NT2/D1 (cell line): ENCODE data around the gene RAB12.

Source experiments
- SUZ12 ChIP-seq: IDR thresholded peaks from 2 replicates; pipeline ENCODE4 v1.6.1; 2011; ENCODE audit not compliant: insufficient read length, insufficient read depth; ENCODE audit errors: extremely low read depth
- YY1 ChIP-seq: IDR thresholded peaks from 2 replicates; pipeline ENCODE4 v1.6.1; 2011; ENCODE audit not compliant: insufficient read length, insufficient read depth
- ZNF274 ChIP-seq: IDR thresholded peaks from 2 replicates; pipeline ENCODE4 v1.6.1; 2011; ENCODE audit warnings: mild to moderate bottlenecking, low read depth, low read length

GRCh38 chr18:8603663-8604520 lies 5.3 kb upstream of the RAB12 start:
- TF ChIP-seq YY1 = no peak
- no peak for TF ChIP-seq SUZ12
- TF ChIP-seq ZNF274 = no peak
